ENCODE measurements around the gene RMND1. TPM values are rescaled to one million over a fixed set of nuclear protein-coding genes. Genes with fewer than 3 reads are reported as not detected.

The RMND1 gene
- total RNA-seq, 1 experiment from 2014 or later: 27.0 TPM

DNA sequence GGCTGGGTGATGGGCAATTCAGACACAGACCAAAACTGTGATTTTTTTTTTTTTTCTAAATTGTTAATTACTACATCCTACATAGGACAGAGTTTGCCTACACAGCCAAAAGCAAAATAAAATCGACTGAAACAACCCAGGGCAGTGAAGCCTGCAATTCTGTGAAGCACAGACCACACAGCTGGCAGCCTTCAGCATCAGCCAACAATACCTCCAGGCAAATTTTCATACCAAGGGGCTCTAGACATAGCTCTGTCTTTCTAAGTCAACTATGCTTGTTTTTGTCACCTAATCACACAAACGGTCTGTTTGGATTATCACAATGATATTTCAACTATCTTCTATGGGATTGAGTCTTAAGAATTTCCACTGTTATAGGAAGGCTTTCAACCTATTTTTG, 17.6 kb downstream of the RMND1 start:
- no peak overlapping the region for H4K8ac ChIP-seq (replicated peaks; ENCODE audit: insufficient read length, low read depth, low read length)
- Mint-ChIP-seq H3K27me3 (ENCODE audit: low read depth) (no peaks in the 10 kb centered on the region), H3K4me1 (0 out of 4 replicates have a peak, but pooled peaks cover 0 to 3% of the 10 kb centered on the region in 2 experiments), H3K4me3 (no peak overlapping the region), H3K36me3 (ENCODE audit: insufficient read depth in 1 of 3, low read depth in 3 of 3) (peaks cover 9 to 66% (median 26%) of the 10 kb centered on the region in 3 experiments; a peak in 6 of 7 replicates), H3K9me3 (no peaks in the 10 kb centered on the region), H3K27ac (peak overlapping the region in 1 of 3 experiments; percentile 39; a peak in 1 of 7 replicates)
- no peak overlapping the region for H2AFZ ChIP-seq (ENCODE audit: low read length)
- H3K27me3 ChIP-seq (ENCODE audit: insufficient read depth, low read length): no peaks in the 10 kb centered on the region
- H3K14ac ChIP-seq (ENCODE audit: insufficient read depth, low read length): no peak overlapping the region
- no peak overlapping the region for H4K91ac ChIP-seq (ENCODE audit: insufficient read length, low read depth, low read length)
- H3K9me3 ChIP-seq (ENCODE audit: control insufficient read depth, low read depth, low read length): no peaks in the 10 kb centered on the region
- no peak overlapping the region for H2BK20ac ChIP-seq (ENCODE audit: low read depth, low read length, poor library complexity, severe bottlenecking)
- H3T11ph ChIP-seq (ENCODE audit: low read length): no peak overlapping the region
- no peak overlapping the region for H3K4me2 ChIP-seq (ENCODE audit: insufficient read depth, insufficient read length, low read length)
- H3K23ac ChIP-seq (ENCODE audit: insufficient read length, low read depth, low read length): no peak overlapping the region
- H2BK120ac ChIP-seq (ENCODE audit: low read depth, low read length, poor library complexity, severe bottlenecking): no peak overlapping the region
- WGBS (ENCODE audit: extremely low coverage, insufficient read length, low lambda C conversion rate): no CpG with 5 or more reads among the region's 2 CpGs
- no peak overlapping the region for H2BK15ac ChIP-seq (ENCODE audit: low read depth, low read length)
- TF ChIP-seq, protein P1, sequence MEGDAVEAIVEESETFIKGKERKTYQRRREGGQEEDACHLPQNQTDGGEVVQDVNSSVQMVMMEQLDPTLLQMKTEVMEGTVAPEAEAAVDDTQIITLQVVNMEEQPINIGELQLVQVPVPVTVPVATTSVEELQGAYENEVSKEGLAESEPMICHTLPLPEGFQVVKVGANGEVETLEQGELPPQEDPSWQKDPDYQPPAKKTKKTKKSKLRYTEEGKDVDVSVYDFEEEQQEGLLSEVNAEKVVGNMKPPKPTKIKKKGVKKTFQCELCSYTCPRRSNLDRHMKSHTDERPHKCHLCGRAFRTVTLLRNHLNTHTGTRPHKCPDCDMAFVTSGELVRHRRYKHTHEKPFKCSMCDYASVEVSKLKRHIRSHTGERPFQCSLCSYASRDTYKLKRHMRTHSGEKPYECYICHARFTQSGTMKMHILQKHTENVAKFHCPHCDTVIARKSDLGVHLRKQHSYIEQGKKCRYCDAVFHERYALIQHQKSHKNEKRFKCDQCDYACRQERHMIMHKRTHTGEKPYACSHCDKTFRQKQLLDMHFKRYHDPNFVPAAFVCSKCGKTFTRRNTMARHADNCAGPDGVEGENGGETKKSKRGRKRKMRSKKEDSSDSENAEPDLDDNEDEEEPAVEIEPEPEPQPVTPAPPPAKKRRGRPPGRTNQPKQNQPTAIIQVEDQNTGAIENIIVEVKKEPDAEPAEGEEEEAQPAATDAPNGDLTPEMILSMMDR (conservative IDR thresholded peaks at IDR 0.05): no peak
- H3K9ac ChIP-seq (ENCODE audit: extremely low read depth, insufficient read length, low read length): no peak overlapping the region
- no peaks in the 10 kb centered on the region for H3K23me2 ChIP-seq (ENCODE audit: insufficient read length, low read depth, low read length, poor library complexity, severe bottlenecking)
- no peak overlapping the region for H2BK12ac ChIP-seq (ENCODE audit: insufficient read length, low read depth, low read length)
- no peak overlapping the region for H3K56ac ChIP-seq (ENCODE audit: insufficient read length, low read depth, low read length)
- no peak overlapping the region for H3K18ac ChIP-seq (ENCODE audit: insufficient read length, low read depth, low read length)
- H3K79me2 ChIP-seq (ENCODE audit: insufficient read depth, low read length): no peaks in the 10 kb centered on the region
- DNase-seq: no peak
- no peaks in the 10 kb centered on the region for H3K4me1 ChIP-seq (ENCODE audit: insufficient read depth, low read length)
- H4K5ac ChIP-seq (ENCODE audit: insufficient read length, low read depth, low read length): no peak overlapping the region
- H3K4ac ChIP-seq (ENCODE audit: low read depth, low read length): no peak overlapping the region
- H3K79me1 ChIP-seq (ENCODE audit: insufficient read depth, low read depth, low read length, poor library complexity, severe bottlenecking): no peaks in the 10 kb centered on the region
- H3K27ac ChIP-seq (ENCODE audit: insufficient read length, low read depth, low read length): no peak overlapping the region
- no peaks in the 10 kb centered on the region for H4K20me1 ChIP-seq (ENCODE audit: control insufficient read depth, insufficient read depth, insufficient read length)
- no peak overlapping the region for H2BK5ac ChIP-seq (ENCODE audit: insufficient read length, low read length)
- H2AK5ac ChIP-seq (ENCODE audit: insufficient read length, low read length): no peak overlapping the region

Measured in H9 (cell line).